ENCODE measurements around the gene FILIP1.

Gene FILIP1

DNA sequence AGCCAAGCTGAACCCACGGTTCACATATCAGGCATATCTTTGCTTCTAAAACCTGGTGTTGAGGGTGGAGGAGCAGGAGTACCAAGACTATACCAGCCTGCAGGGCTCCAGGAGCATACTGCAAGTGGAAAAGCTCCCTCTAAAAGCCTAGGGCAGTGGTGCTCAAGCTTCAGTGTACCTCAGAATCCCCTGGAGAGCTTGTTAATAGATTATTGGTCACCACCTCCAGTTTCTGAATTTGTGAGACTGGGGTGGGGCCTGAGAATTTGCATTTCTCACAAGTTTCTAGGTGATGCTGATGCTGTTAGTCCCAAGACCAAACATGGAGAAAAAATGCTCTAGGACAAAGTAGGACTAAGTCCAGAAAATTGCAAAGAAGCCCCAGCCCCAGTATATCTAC lies 65.4 kb downstream of the FILIP1 start:
- TF ChIP-seq EP300 (IDR thresholded peaks at IDR 0.05; ENCODE audit: borderline replicate concordance), result no peak
- no peak for TF ChIP-seq RAD21 (IDR thresholded peaks at IDR 0.05; ENCODE audit: low read depth)
- TF ChIP-seq, protein P1, sequence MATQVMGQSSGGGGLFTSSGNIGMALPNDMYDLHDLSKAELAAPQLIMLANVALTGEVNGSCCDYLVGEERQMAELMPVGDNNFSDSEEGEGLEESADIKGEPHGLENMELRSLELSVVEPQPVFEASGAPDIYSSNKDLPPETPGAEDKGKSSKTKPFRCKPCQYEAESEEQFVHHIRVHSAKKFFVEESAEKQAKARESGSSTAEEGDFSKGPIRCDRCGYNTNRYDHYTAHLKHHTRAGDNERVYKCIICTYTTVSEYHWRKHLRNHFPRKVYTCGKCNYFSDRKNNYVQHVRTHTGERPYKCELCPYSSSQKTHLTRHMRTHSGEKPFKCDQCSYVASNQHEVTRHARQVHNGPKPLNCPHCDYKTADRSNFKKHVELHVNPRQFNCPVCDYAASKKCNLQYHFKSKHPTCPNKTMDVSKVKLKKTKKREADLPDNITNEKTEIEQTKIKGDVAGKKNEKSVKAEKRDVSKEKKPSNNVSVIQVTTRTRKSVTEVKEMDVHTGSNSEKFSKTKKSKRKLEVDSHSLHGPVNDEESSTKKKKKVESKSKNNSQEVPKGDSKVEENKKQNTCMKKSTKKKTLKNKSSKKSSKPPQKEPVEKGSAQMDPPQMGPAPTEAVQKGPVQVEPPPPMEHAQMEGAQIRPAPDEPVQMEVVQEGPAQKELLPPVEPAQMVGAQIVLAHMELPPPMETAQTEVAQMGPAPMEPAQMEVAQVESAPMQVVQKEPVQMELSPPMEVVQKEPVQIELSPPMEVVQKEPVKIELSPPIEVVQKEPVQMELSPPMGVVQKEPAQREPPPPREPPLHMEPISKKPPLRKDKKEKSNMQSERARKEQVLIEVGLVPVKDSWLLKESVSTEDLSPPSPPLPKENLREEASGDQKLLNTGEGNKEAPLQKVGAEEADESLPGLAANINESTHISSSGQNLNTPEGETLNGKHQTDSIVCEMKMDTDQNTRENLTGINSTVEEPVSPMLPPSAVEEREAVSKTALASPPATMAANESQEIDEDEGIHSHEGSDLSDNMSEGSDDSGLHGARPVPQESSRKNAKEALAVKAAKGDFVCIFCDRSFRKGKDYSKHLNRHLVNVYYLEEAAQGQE (IDR thresholded peaks at IDR 0.05; ENCODE audit: low read depth), result no peak
- no peak for TF ChIP-seq CEBPB (IDR thresholded peaks at IDR 0.05)
- no peak for TF ChIP-seq YY1 (IDR thresholded peaks at IDR 0.05; ENCODE audit: low read depth)
- no peak for TF ChIP-seq CREB1 (IDR thresholded peaks at IDR 0.05; ENCODE audit: low read depth)
- TF ChIP-seq, protein P2, sequence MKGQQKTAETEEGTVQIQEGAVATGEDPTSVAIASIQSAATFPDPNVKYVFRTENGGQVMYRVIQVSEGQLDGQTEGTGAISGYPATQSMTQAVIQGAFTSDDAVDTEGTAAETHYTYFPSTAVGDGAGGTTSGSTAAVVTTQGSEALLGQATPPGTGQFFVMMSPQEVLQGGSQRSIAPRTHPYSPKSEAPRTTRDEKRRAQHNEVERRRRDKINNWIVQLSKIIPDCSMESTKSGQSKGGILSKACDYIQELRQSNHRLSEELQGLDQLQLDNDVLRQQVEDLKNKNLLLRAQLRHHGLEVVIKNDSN (IDR thresholded peaks at IDR 0.05), result no peak
- no peak for TF ChIP-seq TEAD4 (IDR thresholded peaks at IDR 0.05)
- no peak for TF ChIP-seq ZBTB7A (IDR thresholded peaks at IDR 0.05; ENCODE audit: low read depth)
- no peak for TF ChIP-seq TCF12 (IDR thresholded peaks at IDR 0.05; ENCODE audit: low read depth)
- TF ChIP-seq, protein P3, sequence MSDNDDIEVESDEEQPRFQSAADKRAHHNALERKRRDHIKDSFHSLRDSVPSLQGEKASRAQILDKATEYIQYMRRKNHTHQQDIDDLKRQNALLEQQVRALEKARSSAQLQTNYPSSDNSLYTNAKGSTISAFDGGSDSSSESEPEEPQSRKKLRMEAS (IDR thresholded peaks at IDR 0.05), result no peak
- no peak for TF ChIP-seq FOXM1 (IDR thresholded peaks at IDR 0.05; ENCODE audit: borderline replicate concordance, low read depth)
- TF ChIP-seq TAF1 (IDR thresholded peaks at IDR 0.05; ENCODE audit: low read depth), result no peak
- no peak for TF ChIP-seq EGR1 (IDR thresholded peaks at IDR 0.05)
- TF ChIP-seq NFIC (IDR thresholded peaks at IDR 0.05), result no peak

DNA sequence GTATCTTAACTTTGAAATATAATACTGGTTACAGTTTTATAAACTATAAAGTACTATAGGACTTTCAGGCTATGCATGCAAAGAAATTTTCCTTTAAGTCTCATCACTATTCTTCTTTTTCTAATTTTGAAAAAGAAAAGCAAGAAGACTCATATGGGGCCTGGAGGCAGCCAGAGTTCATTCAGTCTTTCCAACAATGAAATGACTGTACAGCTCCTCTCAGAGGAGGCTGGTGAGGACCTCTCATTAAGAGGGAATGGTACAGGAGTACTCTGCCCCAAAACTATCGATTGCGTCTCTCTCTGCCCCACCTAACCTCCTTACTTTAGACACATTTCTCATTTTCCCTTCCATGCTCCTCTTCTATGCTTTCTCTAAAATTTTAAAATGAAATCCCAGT lies 66.3 kb downstream of the FILIP1 start:
- TF ChIP-seq EP300 (IDR thresholded peaks at IDR 0.05; ENCODE audit: borderline replicate concordance), result no peak
- no peak for TF ChIP-seq CEBPB (IDR thresholded peaks at IDR 0.05)
- TF ChIP-seq, protein P1 (IDR thresholded peaks at IDR 0.05; ENCODE audit: low read depth), result no peak
- no peak for TF ChIP-seq ZBTB7A (IDR thresholded peaks at IDR 0.05; ENCODE audit: low read depth)
- no peak for TF ChIP-seq YY1 (IDR thresholded peaks at IDR 0.05; ENCODE audit: low read depth)
- TF ChIP-seq NFIC (IDR thresholded peaks at IDR 0.05), result no peak
- TF ChIP-seq TCF12 (IDR thresholded peaks at IDR 0.05; ENCODE audit: low read depth), result no peak
- no peak for TF ChIP-seq EGR1 (IDR thresholded peaks at IDR 0.05)
- TF ChIP-seq FOXM1 (IDR thresholded peaks at IDR 0.05; ENCODE audit: borderline replicate concordance, low read depth), result no peak
- TF ChIP-seq TAF1 (IDR thresholded peaks at IDR 0.05; ENCODE audit: low read depth), result no peak
- TF ChIP-seq, protein P3 (IDR thresholded peaks at IDR 0.05), result no peak
- TF ChIP-seq RAD21 (IDR thresholded peaks at IDR 0.05; ENCODE audit: low read depth), result no peak
- no peak for TF ChIP-seq TEAD4 (IDR thresholded peaks at IDR 0.05)
- TF ChIP-seq, protein P2 (IDR thresholded peaks at IDR 0.05), result no peak
- no peak for TF ChIP-seq CREB1 (IDR thresholded peaks at IDR 0.05; ENCODE audit: low read depth)

DNA sequence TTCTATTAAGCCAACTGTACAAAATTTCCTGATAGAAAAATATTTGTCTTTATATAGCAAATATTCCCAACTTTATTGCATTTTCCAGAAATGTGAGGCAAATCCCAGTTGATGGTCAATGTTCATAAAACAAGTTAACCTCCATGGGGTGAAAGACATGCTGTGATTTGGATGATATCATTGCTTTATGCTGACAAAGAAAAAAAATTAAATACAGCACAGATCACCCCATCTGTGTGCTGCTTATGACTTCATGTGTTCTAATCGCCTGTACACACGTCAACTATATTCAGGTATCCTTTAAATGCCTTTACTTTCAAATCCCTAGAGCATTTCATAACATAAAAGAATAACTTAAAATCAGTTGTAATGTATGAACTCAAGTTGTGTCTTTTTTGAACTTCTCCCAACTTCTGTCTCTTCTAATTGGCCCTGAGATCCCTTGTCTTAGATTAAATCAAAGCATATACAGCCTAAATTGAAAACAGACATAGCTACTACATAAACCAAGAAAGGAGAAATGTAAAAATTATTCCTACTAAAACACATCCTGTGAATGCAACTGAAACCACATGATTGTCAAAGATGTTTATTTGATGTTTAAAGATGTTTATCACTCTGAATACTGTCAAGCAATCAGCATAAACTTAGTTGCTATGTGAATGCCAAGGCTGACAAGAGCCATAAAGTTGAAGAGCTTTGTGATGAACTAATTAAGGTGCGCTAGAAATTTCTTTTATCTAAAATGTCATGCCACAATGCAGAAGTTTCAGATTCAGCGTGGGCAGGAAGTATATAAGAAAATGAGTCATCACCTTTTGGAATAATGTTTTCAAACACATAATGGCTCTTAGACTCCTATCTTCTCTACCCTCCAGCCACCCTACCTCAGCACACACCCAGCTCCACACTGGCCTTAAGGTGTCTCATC lies 68.7 kb downstream of the FILIP1 start:
- TF ChIP-seq FOXM1 (IDR thresholded peaks at IDR 0.05; ENCODE audit: borderline replicate concordance, low read depth) (no peak), YY1 (IDR thresholded peaks at IDR 0.05; ENCODE audit: low read depth) (no peak), TEAD4 (IDR thresholded peaks at IDR 0.05) (no peak), TCF12 (IDR thresholded peaks at IDR 0.05; ENCODE audit: low read depth) (no peak), CEBPB (IDR thresholded peaks at IDR 0.05) (no peak), TAF1 (IDR thresholded peaks at IDR 0.05; ENCODE audit: low read depth) (no peak), EGR1 (IDR thresholded peaks at IDR 0.05) (no peak), CREB1 (IDR thresholded peaks at IDR 0.05; ENCODE audit: low read depth) (no peak), ZBTB7A (IDR thresholded peaks at IDR 0.05; ENCODE audit: low read depth) (no peak), NFIC (IDR thresholded peaks at IDR 0.05) (no peak), EP300 (IDR thresholded peaks at IDR 0.05; ENCODE audit: borderline replicate concordance) (no peak)
- TF ChIP-seq, protein P2 (IDR thresholded peaks at IDR 0.05), result no peak
- TF ChIP-seq, protein P1 (IDR thresholded peaks at IDR 0.05; ENCODE audit: low read depth), result no peak
- TF ChIP-seq, protein P3 (IDR thresholded peaks at IDR 0.05), result no peak
